Caco-2 (cell line): ENCODE results near the gene DYNC2LI1. TPM values are rescaled to one million over a fixed set of nuclear protein-coding genes. Genes with fewer than 3 reads are reported as not detected.

Experiments
- BruUV-seq: library from RNA; stranded (reverse); fragments of 400-500 nt; replicated peaks from 2 replicates; lab custom pipeline; 2021; lab: Mats Ljungman, UMichigan
- CTCF ChIA-PET: fragments of 300-600 bp; sonication (Branson Sonifier 250); formaldehyde crosslinking; loops from one replicate; lab custom pipeline; 2022; ENCODE audit warnings: antibody characterized with exemption; lab: Charles Lee
- POLR2A ChIA-PET: fragments of 300-600 bp; sonication (Branson Sonifier 250); formaldehyde crosslinking; loops from one replicate; lab custom pipeline; 2022; ENCODE audit warnings: antibody characterized with exemption; lab: Charles Lee
- DNase-seq, 2 experiments: peaks; one replicate each; pipeline versions ENCODE4 v3.0.0 to v3.0.0-alpha.2; 2020 to 2022
- H3K27me3 ChIP-seq: replicated peaks from 2 replicates; pipeline ENCODE4 v1.6.0; 2011; ENCODE audit warnings: low read length; ENCODE audit not compliant: control insufficient read depth, insufficient read depth
- H3K36me3 ChIP-seq: 2 replicates; pipeline ENCODE4 v1.5.1; 2011; ENCODE audit warnings: low read length; ENCODE audit not compliant: control insufficient read depth, insufficient read depth
- H3K4me1 ChIP-seq: fragments of 250-450 bp; sonication (Bioruptor Pico); 2 replicates; pipeline ENCODE4 v1.5.1; 2020; ENCODE audit warnings: mild to moderate bottlenecking
- H3K4me3 ChIP-seq: 2 replicates; pipeline ENCODE4 v1.5.1; 2011; ENCODE audit warnings: low read depth, mild to moderate bottlenecking, control low read depth, low read length
- H3K9me3 ChIP-seq: fragments of 250-450 bp; sonication (Bioruptor Pico); 2 replicates; pipeline ENCODE4 v1.5.1; 2020; ENCODE audit warnings: mild to moderate bottlenecking, moderate library complexity
- H3K27ac Mint-ChIP-seq: one replicate; pipeline ENCODE4 v1.8.0; 2022; ENCODE audit warnings: mixed read lengths; ENCODE audit not compliant: unreplicated experiment
- H3K27me3 Mint-ChIP-seq: one replicate; pipeline ENCODE4 v1.8.0; 2022; ENCODE audit warnings: mixed read lengths; ENCODE audit not compliant: insufficient read depth, unreplicated experiment
- H3K36me3 Mint-ChIP-seq: one replicate; pipeline ENCODE4 v1.8.0; 2022; ENCODE audit warnings: mild to moderate bottlenecking, mixed read lengths; ENCODE audit not compliant: insufficient read depth, unreplicated experiment
- H3K4me1 Mint-ChIP-seq: one replicate; pipeline ENCODE4 v1.8.0; 2022; ENCODE audit warnings: low read depth, mixed read lengths; ENCODE audit not compliant: unreplicated experiment
- H3K4me3 Mint-ChIP-seq: one replicate; pipeline ENCODE4 v1.8.0; 2022; ENCODE audit warnings: mild to moderate bottlenecking, moderate library complexity, mixed read lengths; ENCODE audit not compliant: unreplicated experiment
- H3K9me3 Mint-ChIP-seq: one replicate; pipeline ENCODE4 v1.8.0; 2022; ENCODE audit warnings: mixed read lengths; ENCODE audit not compliant: unreplicated experiment
- intact Hi-C: fragments of 100-400 bp; cut with micrococcal nuclease; formaldehyde crosslinking; loops from one replicate; pipeline ENCODE4 v1.10.0; 2022; ENCODE audit not compliant: unreplicated experiment
- total RNA-seq: library from RNA; stranded (reverse); gene quantifications from 2 replicates; pipeline ENCODE4 v1.2.3, GENCODE V29; 2022
- TF ChIP-seq, protein P1 (sequence below), 2 experiments: fragments of 200-600 bp in 1 of 2; IDR thresholded peaks; 1 replicate in 1 of 2; 2 replicates in 1 of 2; pipeline versions ENCODE4 v1.5.1 to v1.8.0; 2011 to 2022; ENCODE audit warnings: antibody characterized with exemption in 1 of 2, control low read depth in 1 of 2, inconsistent platforms in 1 of 2, low read depth in 1 of 2, low read length in 1 of 2, mild to moderate bottlenecking in 1 of 2, moderate library complexity in 1 of 2; ENCODE audit not compliant: insufficient read depth in 1 of 2, severe bottlenecking in 1 of 2, unreplicated experiment in 1 of 2

The DYNC2LI1 gene
- total RNA-seq, 1 experiment from 2014 or later, result 8.3 TPM

DNA sequence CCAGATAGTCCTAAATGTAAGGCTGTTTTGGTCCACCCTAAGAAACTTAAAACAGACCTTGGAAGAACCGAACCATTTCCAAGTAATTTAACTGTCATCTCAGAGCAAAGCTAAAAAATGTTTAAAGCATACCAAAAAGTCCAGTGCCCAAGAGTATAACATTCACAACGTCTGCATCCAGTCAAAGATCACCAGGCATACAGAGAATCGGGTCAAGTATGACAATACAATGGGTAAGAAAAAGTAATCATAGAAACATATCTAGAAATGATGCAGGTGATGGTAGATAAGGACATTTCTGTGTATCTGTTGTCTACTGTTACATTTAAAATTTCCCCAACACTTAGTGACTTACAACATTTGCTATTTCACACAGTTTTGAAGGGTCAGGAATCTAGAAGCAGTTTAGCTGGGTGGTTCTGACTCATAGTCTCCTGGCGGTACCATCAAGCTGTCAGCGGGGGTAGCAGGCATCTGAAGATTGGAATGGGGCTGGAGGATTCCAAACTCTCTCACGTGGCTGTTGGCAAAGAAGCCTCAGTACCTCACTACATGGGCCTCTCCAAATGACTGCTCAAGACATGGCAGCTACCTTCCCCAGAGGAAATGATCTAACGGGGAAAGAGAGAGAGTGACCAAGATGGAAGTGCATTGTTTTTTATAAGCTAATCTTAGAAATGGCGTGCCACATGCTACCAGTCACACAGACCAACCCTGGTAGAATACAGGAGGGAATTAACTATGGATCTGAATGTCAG lies 36.6 kb upstream of the DYNC2LI1 start:
- CTCF ChIA-PET, result interaction anchor here (0.6 kb wide), 1 partner anchor 105 kb away, joined by 3 read pairs; no protein-coding TSS in a partner anchor

DNA sequence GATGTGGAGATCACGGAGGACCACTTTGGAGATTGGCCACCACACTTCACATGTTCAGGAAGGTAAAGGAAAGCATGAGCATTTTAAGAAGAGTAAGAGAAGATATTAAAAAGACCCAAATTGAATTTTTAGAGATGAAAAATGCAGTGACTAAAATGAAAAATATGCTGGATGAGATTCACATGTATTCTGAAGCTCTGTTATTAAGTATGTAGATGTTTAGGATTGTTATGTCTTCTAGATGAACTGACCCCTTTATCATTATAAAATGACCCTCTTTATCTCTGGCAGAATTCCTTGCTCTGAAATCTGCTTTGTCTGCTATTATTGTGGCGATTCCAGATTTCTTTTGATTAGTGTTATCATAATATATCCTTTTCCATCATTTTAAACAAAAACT lies 36.0 kb upstream of the DYNC2LI1 start:
- DNase-seq, result no peak
- H3K27ac Mint-ChIP-seq, result no peak overlapping the region
- H3K36me3 Mint-ChIP-seq, result no peaks in the 10 kb centered on the region
- TF ChIP-seq, protein P1, sequence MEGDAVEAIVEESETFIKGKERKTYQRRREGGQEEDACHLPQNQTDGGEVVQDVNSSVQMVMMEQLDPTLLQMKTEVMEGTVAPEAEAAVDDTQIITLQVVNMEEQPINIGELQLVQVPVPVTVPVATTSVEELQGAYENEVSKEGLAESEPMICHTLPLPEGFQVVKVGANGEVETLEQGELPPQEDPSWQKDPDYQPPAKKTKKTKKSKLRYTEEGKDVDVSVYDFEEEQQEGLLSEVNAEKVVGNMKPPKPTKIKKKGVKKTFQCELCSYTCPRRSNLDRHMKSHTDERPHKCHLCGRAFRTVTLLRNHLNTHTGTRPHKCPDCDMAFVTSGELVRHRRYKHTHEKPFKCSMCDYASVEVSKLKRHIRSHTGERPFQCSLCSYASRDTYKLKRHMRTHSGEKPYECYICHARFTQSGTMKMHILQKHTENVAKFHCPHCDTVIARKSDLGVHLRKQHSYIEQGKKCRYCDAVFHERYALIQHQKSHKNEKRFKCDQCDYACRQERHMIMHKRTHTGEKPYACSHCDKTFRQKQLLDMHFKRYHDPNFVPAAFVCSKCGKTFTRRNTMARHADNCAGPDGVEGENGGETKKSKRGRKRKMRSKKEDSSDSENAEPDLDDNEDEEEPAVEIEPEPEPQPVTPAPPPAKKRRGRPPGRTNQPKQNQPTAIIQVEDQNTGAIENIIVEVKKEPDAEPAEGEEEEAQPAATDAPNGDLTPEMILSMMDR (IDR thresholded peaks at IDR 0.05; ENCODE audit: insufficient read depth in 1 of 2, low read depth in 1 of 2, low read length in 1 of 2, severe bottlenecking in 1 of 2, unreplicated experiment in 1 of 2), result no peak
- H3K27me3 ChIP-seq, result no peaks in the 10 kb centered on the region
- H3K4me3 ChIP-seq, result no peak overlapping the region
- no peaks in the 10 kb centered on the region for H3K9me3 Mint-ChIP-seq
- no peaks in the 10 kb centered on the region for H3K4me1 ChIP-seq
- intact Hi-C loops, result no loop called here
- H3K27me3 Mint-ChIP-seq, result no peaks in the 10 kb centered on the region
- CTCF ChIA-PET, result no interaction called here
- no TSS peak for BruUV-seq
- no peaks in the 10 kb centered on the region for H3K36me3 ChIP-seq
- no peaks in the 10 kb centered on the region for H3K9me3 ChIP-seq
- POLR2A ChIA-PET, result interaction anchor here (0.5 kb wide), 1 partner anchor 36 kb away, joined by 3 read pairs; the partner anchor contains the start of gene DYNC2LI1
- no peak overlapping the region for H3K4me3 Mint-ChIP-seq
- H3K4me1 Mint-ChIP-seq, result no peaks in the 10 kb centered on the region

More for the DNA sequence above, 36.6 kb upstream of the DYNC2LI1 start:
- no peak for DNase-seq
- H3K27me3 ChIP-seq, result no peaks in the 10 kb centered on the region
- H3K36me3 ChIP-seq, result no peaks in the 10 kb centered on the region
- no peaks in the 10 kb centered on the region for H3K9me3 ChIP-seq
- H3K9me3 Mint-ChIP-seq, result no peaks in the 10 kb centered on the region
- TF ChIP-seq, protein P1 (IDR thresholded peaks at IDR 0.05; ENCODE audit: insufficient read depth in 1 of 2, low read depth in 1 of 2, low read length in 1 of 2, severe bottlenecking in 1 of 2, unreplicated experiment in 1 of 2), result no peak
- no peaks in the 10 kb centered on the region for H3K4me1 ChIP-seq
- no peak overlapping the region for H3K4me3 ChIP-seq
- no peaks in the 10 kb centered on the region for H3K36me3 Mint-ChIP-seq
- H3K27me3 Mint-ChIP-seq, result no peaks in the 10 kb centered on the region
- BruUV-seq, result no TSS peak
- H3K4me1 Mint-ChIP-seq, result no peaks in the 10 kb centered on the region
- no peak overlapping the region for H3K27ac Mint-ChIP-seq
- intact Hi-C loops, result no loop called here
- POLR2A ChIA-PET, result interaction anchor here (0.5 kb wide), 1 partner anchor 37 kb away, joined by 3 read pairs; the partner anchor contains the start of gene DYNC2LI1
- no peak overlapping the region for H3K4me3 Mint-ChIP-seq

- CTCF ChIA-PET, result no interaction called here
- Mint-ChIP-seq H3K27ac (no peak overlapping the region), H3K27me3 (no peaks in the 10 kb centered on the region), H3K4me1 (no peaks in the 10 kb centered on the region), H3K9me3 (no peaks in the 10 kb centered on the region), H3K4me3 (no peak overlapping the region), H3K36me3 (no peaks in the 10 kb centered on the region)
- intact Hi-C loops, result no loop called here
- no TSS peak for BruUV-seq
- H3K4me1 ChIP-seq, result no peaks in the 10 kb centered on the region
- H3K36me3 ChIP-seq, result no peaks in the 10 kb centered on the region
- no peaks in the 10 kb centered on the region for H3K9me3 ChIP-seq
- TF ChIP-seq, protein P1 (IDR thresholded peaks at IDR 0.05; ENCODE audit: insufficient read depth in 1 of 2, low read depth in 1 of 2, low read length in 1 of 2, severe bottlenecking in 1 of 2, unreplicated experiment in 1 of 2), result no peak
- H3K27me3 ChIP-seq, result no peaks in the 10 kb centered on the region
- no peak for DNase-seq
- H3K4me3 ChIP-seq, result no peak overlapping the region
- POLR2A ChIA-PET, result no interaction called here
These were observed 35.6 kb upstream of the DYNC2LI1 start for GRCh38 chr2:43738257-43738656.
